ENCODE data around the gene EIF4A3. TPM values are rescaled to one million over a fixed set of nuclear protein-coding genes. Genes with fewer than 3 reads are reported as not detected.

EIF4A3 gene
- total and polyA plus RNA-seq, 9 of the 15 experiments (the other 6 are each of a cell fraction or from before 2014, with no cell fraction given) = 62.7 to 171 (median 127) TPM

GRCh38 chr17:80123791-80124190 lies 23.1 kb downstream of the EIF4A3 start (continued):
- TF ChIP-seq ATF3 (IDR thresholded peaks at IDR 0.05) = peak; percentile 18; the same call in 1 of the 2 replicates
- TF ChIP-seq ATF3 (CRISPR knock-in tag; conservative IDR thresholded peaks at IDR 0.05) = no peak
- TF ChIP-seq, protein P1, sequence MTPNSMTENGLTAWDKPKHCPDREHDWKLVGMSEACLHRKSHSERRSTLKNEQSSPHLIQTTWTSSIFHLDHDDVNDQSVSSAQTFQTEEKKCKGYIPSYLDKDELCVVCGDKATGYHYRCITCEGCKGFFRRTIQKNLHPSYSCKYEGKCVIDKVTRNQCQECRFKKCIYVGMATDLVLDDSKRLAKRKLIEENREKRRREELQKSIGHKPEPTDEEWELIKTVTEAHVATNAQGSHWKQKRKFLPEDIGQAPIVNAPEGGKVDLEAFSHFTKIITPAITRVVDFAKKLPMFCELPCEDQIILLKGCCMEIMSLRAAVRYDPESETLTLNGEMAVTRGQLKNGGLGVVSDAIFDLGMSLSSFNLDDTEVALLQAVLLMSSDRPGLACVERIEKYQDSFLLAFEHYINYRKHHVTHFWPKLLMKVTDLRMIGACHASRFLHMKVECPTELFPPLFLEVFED (CRISPR knock-in tag; conservative IDR thresholded peaks at IDR 0.05) = no peak
- TF ChIP-seq ZNF699 (CRISPR knock-in tag; IDR thresholded peaks at IDR 0.05; ENCODE audit: insufficient replicate concordance) = no peak

DNA sequence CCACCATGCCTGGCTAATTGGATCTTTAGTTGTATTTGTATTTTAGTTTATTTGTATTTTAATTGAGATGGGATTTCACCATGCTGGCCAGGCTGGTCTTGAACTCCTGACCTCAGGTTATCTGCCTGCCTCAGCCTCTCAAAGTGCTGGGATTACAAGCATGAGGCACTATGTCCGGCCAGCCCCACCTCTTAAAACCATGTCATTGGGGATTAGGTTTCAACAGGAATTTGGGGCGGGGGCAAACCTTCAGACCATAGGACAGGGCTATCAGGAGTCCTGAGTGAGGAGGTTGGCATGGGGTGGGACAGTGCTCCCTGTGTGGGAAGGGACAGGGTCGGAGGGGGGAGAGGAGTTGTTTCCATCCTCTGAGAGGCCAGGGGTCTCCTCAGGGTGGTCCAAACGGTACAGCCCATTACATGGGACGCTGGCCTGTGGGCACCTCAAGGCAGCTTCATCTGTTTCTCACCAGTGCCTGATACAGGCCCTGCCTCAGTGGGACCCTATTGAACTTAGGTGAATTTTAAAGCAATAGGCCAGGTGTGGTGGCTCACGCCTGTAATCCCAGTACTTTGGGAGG lies 23.9 kb downstream of the EIF4A3 start:
- H3K79me2 ChIP-seq (ENCODE audit: control insufficient read depth, insufficient read depth, low read length) = no peaks in the 10 kb centered on the region
- no peak overlapping the region for H3K4me3 ChIP-seq
- no peak overlapping the region for H3K27ac ChIP-seq (ENCODE audit: extremely low read depth, low read depth, low read length)
- H2AFZ ChIP-seq (ENCODE audit: low read depth, low read length) = no peak overlapping the region
- H3K4me1 ChIP-seq (replicated peaks in 1 of 2; ENCODE audit: control insufficient read depth in 2 of 2, insufficient read depth in 2 of 2, low read length in 2 of 2) = peaks cover 0 to 25% of the 10 kb centered on the region in 2 experiments; a peak in 2 of 5 replicates
- intact Hi-C loops (cut with micrococcal nuclease) (no loop called here), in situ Hi-C loops (cut with MboI) (no loop called here)
- WGBS (ENCODE audit: insufficient coverage, low coverage, missing lambda C conversion rate) = 12% methylated on average over 6 of the region's 6 CpGs
- no peak for ATAC-seq
- no peaks in the 10 kb centered on the region for H4K20me1 ChIP-seq (replicated peaks; ENCODE audit: control insufficient read depth, insufficient read depth, low read length)
- no peak overlapping the region for H3K9ac ChIP-seq (ENCODE audit: insufficient read depth in 1 of 2, low read depth in 2 of 2, low read length in 2 of 2)
- no peak for DNase-seq (ENCODE audit: extremely low read depth in 1 of 4, low spot score in 3 of 4)
- H3K4me2 ChIP-seq (ENCODE audit: insufficient read depth, low read length) = no peak overlapping the region
- TF ChIP-seq SIN3A (IDR thresholded peaks at IDR 0.05; ENCODE audit: borderline replicate concordance in 2 of 2, control insufficient read depth in 1 of 2, low read depth in 2 of 2, low read length in 2 of 2) (no peak), CBFA2T3 (IDR thresholded peaks at IDR 0.05) (0 out of 2 replicates have a peak, but pooled peaks have one; percentile 15)
- H3K9me3 ChIP-seq (replicated peaks; ENCODE audit: control insufficient read depth, insufficient read depth, low read depth, low read length) = no peaks in the 10 kb centered on the region
- BruUV-seq (replicated peaks) = no TSS peak
- H3K27me3 ChIP-seq (ENCODE audit: control insufficient read depth in 2 of 2, insufficient read depth in 2 of 2, low read length in 2 of 2) = peaks cover 33 to 55% of the 10 kb centered on the region in 2 experiments; a peak in 4 of 5 replicates
- H3K9me1 ChIP-seq (ENCODE audit: control insufficient read depth, insufficient read depth, low read length) = no peaks in the 10 kb centered on the region
- POLR2A ChIA-PET = interaction anchor here (0.5 to 2.0 kb wide), 4 partner anchors 11 to 148 kb away, joined by 3 to 24 read pairs (median 4); no protein-coding TSS in a partner anchor
- no peak for FAIRE-seq
- CTCF ChIA-PET (ENCODE audit: low intra/inter-chr PET ratio) = interaction anchor here (0.5 kb wide), 1 partner anchor 116 kb away, joined by 3 read pairs; no protein-coding TSS in a partner anchor
- no peaks in the 10 kb centered on the region for H3K36me3 ChIP-seq (ENCODE audit: control insufficient read depth, insufficient read depth, low read length)
